Vagina (tissue), 2 donors: ENCODE data around the gene CLEC16A.

ENCODE experiments used
- POLR2A ChIP-seq, 2 donors: fragments of 450-650 bp; IDR thresholded peaks; one replicate each; pipeline ENCODE4 v1.6.1; 2017; ENCODE audit warnings: antibody characterized with exemption in 2 of 2, mild to moderate bottlenecking in 2 of 2, moderate library complexity in 2 of 2
- POLR2AphosphoS5 ChIP-seq, 2 donors: sonication (generic); formaldehyde crosslinking; IDR thresholded peaks; one replicate each; pipeline ENCODE4 v1.9.0; 2017; ENCODE audit warnings: antibody characterized with exemption in 2 of 2, mild to moderate bottlenecking in 2 of 2, low read depth in 1 of 2; ENCODE audit not compliant: insufficient read depth in 1 of 2

- TF ChIP-seq POLR2AphosphoS5 (IDR thresholded peaks at IDR 0.05; ENCODE audit: insufficient read depth in 1 of 2, low read depth in 1 of 2), result no peak
- no peak for TF ChIP-seq POLR2A (IDR thresholded peaks at IDR 0.05)
These were observed 192.2 kb downstream of the CLEC16A start for GRCh38 chr16:11136600-11136999.
